ENCODE measurements around the gene RAB40B.

DNA sequence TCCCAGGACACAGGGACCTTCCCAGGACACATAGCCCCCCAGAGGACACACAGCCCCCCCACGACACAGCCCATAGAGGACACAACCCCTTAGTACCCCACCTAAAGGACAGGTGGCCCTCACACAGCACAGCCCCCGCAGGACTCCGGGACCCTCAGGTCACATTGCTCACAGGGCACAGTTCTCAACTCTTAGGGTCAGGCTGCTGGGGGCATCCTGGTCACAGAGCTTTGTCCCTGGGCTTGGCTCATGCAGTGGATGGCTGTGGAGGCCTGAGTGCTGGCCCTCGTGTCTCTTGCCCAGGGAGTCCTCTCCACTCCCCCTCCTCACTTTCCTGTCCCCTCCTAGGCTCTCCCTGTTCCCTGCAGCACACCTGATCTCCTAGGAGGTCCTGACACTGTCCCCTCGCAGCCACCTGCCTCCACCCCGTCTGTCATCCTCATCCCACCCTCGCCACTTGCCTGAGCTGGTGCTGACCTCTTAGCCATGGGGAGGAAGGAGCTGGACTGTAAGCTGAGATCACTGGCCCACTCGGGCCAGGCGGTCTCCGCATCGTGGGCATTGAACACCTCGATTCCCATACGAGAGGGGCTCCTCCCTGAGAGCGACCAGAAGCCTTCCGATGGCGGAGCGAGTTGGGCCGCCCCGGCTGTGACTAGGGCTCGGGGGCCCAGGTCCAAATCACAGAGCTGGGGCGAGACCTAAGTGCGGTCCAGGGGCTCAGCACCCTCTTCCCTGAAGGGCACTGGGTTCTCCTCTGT lies 48.8 kb downstream of the RAB40B start:
- TF ChIP-seq, protein P1, sequence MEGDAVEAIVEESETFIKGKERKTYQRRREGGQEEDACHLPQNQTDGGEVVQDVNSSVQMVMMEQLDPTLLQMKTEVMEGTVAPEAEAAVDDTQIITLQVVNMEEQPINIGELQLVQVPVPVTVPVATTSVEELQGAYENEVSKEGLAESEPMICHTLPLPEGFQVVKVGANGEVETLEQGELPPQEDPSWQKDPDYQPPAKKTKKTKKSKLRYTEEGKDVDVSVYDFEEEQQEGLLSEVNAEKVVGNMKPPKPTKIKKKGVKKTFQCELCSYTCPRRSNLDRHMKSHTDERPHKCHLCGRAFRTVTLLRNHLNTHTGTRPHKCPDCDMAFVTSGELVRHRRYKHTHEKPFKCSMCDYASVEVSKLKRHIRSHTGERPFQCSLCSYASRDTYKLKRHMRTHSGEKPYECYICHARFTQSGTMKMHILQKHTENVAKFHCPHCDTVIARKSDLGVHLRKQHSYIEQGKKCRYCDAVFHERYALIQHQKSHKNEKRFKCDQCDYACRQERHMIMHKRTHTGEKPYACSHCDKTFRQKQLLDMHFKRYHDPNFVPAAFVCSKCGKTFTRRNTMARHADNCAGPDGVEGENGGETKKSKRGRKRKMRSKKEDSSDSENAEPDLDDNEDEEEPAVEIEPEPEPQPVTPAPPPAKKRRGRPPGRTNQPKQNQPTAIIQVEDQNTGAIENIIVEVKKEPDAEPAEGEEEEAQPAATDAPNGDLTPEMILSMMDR (IDR thresholded peaks at IDR 0.05; ENCODE audit: poor library complexity), result no peak
- TF ChIP-seq EZH2 (IDR thresholded peaks at IDR 0.05; ENCODE audit: borderline replicate concordance) (no peak), EZH2phosphoT487 (IDR thresholded peaks at IDR 0.05; ENCODE audit: low read depth, severe bottlenecking, unreplicated experiment) (no peak)

Measured in hepatocyte (in vitro differentiated cells).